ENCODE data around the gene PFAS. TPM values are rescaled to one million over a fixed set of nuclear protein-coding genes. Genes with fewer than 3 reads are reported as not detected.
A peak's percentile ranks its signal among the peaks of the same experiment; 100 is the strongest.

PFAS gene
- 10 to 100 TPM in 4 of 5 donors, 1 to 10 TPM in 1; 5.9 to 68.7 (median 25.3) TPM for total RNA-seq
- polyA plus RNA-seq: 10 to 100 TPM in 1 of 3 donors, 1 to 10 TPM in 2; 4.6 to 10.2 (median 6.3) TPM
- long read RNA-seq, donor 1, partial matches to known transcripts: 0 of 1 reads
- long read RNA-seq, donor 1, other reads (novel, unspliced or antisense): 0 of 1 reads
- long read RNA-seq, donor 2, partial matches to known transcripts: 5 of 5 reads
- long read RNA-seq, donor 2, other reads (novel, unspliced or antisense): 0 of 5 reads
- long read RNA-seq, donor 3, partial matches to known transcripts: 16 of 16 reads
- long read RNA-seq, donor 3, other reads (novel, unspliced or antisense): 0 of 16 reads
- long read RNA-seq, donor 4: 0 reads
- long read RNA-seq, donor 5: 0 reads
- long read RNA-seq, donor 6, partial matches to known transcripts: 5 of 5 reads
- long read RNA-seq, donor 6, other reads (novel, unspliced or antisense): 0 of 5 reads
- long read RNA-seq, donor 7: 0 reads
- long read RNA-seq, donor 8: 0 reads
- long read RNA-seq, donor 9: 0 reads
- long read RNA-seq, donor 10: 0 reads

- 0% methylated on average over 21 to 58 of the region's 58 CpGs for WGBS, 5 donors
- DNase-seq: peak; percentile 98
- peak within 1 kb of the TSS; percentile 92 to 99 (median 95) for H3K27ac ChIP-seq
These were observed at the start of gene PFAS for GRCh38 chr17:8248751-8249607. Gene PFAS (plus strand): TSS chr17:8249289. CDS start chr17:8253938, 4,649 bp downstream.

DNA sequence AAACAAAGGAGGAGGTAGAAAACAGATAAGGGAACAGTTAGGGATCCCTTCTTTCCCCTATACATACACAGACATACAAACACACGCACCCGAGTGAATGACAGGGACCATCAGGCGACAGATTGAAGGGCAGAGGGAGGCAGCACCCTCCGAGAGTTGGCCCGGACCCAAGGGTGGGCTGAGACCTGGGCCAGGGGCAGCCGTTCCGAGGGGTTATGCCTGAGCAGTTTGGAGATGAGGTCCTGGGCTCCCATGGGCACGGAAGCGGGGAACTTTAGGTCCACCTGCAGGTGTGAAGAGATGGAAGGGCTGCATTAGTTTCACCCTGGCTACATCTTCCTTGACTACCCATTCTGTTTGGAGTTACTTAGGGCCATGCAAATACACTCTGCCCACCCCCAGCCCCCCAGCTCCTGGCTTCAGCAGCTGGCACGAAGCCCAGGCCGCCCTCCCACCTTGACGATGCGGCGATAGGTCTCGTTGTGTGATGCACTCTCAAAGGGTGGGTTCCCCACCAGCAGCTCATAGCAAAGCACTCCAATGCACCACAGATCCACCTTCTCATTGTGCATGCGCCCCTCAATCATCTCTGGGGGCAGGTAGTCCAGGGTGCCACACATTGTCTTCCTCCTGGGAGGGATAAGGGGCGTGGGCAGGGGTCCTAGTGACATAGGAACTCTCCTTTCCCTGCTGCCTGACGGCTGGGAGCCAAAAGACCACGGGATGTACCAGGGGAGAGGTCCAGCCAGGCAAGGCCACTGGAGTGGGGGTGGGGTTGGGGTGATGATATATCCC lies 44.1 kb upstream of the PFAS start:
- H3K27me3 ChIP-seq: no peaks in the 10 kb centered on the region
- H3K4me3 ChIP-seq: no peak overlapping the region
- intact Hi-C loops (cut with DNase I; ENCODE audit: low total_unique reads): no loop called here
- no peak for DNase-seq
- 85 to 91% (median 90%) methylated on average over 19 of the region's 19 CpGs for WGBS, 5 donors
- H3K9me3 ChIP-seq: no peaks in the 10 kb centered on the region
- no peak overlapping the region for H3K27ac ChIP-seq
- TF ChIP-seq EP300 (IDR thresholded peaks at IDR 0.05) (no peak), POLR2A (IDR thresholded peaks at IDR 0.05) (no peak), POLR2AphosphoS5 (IDR thresholded peaks at IDR 0.05) (no peak)
- TF ChIP-seq, protein P1, sequence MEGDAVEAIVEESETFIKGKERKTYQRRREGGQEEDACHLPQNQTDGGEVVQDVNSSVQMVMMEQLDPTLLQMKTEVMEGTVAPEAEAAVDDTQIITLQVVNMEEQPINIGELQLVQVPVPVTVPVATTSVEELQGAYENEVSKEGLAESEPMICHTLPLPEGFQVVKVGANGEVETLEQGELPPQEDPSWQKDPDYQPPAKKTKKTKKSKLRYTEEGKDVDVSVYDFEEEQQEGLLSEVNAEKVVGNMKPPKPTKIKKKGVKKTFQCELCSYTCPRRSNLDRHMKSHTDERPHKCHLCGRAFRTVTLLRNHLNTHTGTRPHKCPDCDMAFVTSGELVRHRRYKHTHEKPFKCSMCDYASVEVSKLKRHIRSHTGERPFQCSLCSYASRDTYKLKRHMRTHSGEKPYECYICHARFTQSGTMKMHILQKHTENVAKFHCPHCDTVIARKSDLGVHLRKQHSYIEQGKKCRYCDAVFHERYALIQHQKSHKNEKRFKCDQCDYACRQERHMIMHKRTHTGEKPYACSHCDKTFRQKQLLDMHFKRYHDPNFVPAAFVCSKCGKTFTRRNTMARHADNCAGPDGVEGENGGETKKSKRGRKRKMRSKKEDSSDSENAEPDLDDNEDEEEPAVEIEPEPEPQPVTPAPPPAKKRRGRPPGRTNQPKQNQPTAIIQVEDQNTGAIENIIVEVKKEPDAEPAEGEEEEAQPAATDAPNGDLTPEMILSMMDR (IDR thresholded peaks at IDR 0.05): no peak
- H3K36me3 ChIP-seq: no peaks in the 10 kb centered on the region
- H3K4me1 ChIP-seq: peaks cover 3 to 19% (median 9%) of the 10 kb centered on the region in 4 donors

More at GRCh38 chr17:8248751-8249607, at the start of gene PFAS:
- intact Hi-C loops (cut with DNase I; ENCODE audit: low total_unique reads): no loop called here
- TF ChIP-seq EP300 (IDR thresholded peaks at IDR 0.05): no peak
- TF ChIP-seq POLR2A (IDR thresholded peaks at IDR 0.05): peak in 2 of 4 donors; percentile 20 to 60
- TF ChIP-seq POLR2AphosphoS5 (IDR thresholded peaks at IDR 0.05): peak; percentile 74 to 94 (median 82)
- H3K27me3 ChIP-seq: no peaks in the 10 kb centered on the region
- H3K9me3 ChIP-seq: no peaks in the 10 kb centered on the region
- peaks cover 0 to 15% (median 6%) of the 10 kb centered on the region in 4 donors for H3K36me3 ChIP-seq
- H3K4me3 ChIP-seq: peak within 1 kb of the TSS; percentile 66 to 93 (median 78)
- peaks cover 8 to 31% (median 30%) of the 10 kb centered on the region in 4 donors for H3K4me1 ChIP-seq

GRCh38 chr17:8206536-8206935 lies 42.6 kb upstream of the PFAS start:
- Histone ChIP-seq H3K27ac (no peak overlapping the region), H3K4me1 (peaks cover 7 to 28% (median 14%) of the 10 kb centered on the region in 4 donors), H3K36me3 (no peaks in the 10 kb centered on the region), H3K27me3 (no peaks in the 10 kb centered on the region), H3K9me3 (no peaks in the 10 kb centered on the region), H3K4me3 (no peak overlapping the region)
- intact Hi-C loops (cut with DNase I; ENCODE audit: low total_unique reads): no loop called here
- TF ChIP-seq, protein P1 (IDR thresholded peaks at IDR 0.05): no peak
- TF ChIP-seq EP300 (IDR thresholded peaks at IDR 0.05) (no peak), POLR2A (IDR thresholded peaks at IDR 0.05) (no peak), POLR2AphosphoS5 (IDR thresholded peaks at IDR 0.05) (no peak)
- WGBS, 5 donors: 95 to 96% (median 96%) methylated on average over 12 of the region's 12 CpGs
- DNase-seq: no peak

DNA sequence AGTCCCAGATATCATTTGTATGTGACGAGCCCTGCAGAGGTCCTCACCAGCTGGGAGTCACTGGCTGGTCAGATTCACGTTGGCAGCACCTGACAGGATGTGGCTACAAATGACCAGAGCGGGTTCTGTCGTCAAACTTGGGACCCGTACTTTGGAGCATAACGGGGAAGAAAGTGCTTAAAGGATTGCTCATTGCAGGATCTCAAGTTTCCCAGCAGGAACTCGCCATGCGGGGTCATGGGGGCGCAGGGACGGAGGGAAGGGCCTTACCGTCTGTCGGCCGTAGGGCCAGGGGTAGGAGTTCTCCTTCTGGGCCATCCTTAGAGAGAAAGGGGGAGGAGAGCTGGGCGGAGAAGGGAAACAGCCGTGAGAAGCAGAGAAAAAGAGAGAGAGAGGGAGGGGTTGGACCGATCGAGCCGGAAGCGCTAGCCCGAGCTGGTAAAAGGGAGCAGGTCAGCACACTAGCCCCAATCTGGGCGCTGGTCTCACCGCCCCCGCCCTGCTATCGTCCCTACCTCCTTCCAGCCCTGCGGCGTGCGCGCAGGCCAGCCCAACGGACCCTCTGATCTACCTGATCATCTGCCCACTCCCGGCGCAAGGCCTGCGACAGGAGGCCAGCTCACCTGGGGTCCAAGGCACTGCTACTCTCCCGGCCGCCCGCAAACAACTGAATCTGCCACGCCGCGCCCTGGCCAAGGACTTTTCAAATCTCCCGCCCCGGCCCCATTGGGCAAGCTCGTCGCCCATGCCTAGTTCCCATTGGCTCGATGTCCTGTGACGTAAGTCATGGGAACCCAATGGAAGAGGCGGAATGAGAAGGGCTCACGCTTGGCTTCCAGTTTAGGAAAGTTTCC lies 39.0 kb upstream of the PFAS start, which contains the start of gene AURKB:
TSS of gene AURKB (minus strand) at position 669 of the 854 bp plus-strand sequence. CDS start at position 318, 351 bp downstream.
- TF ChIP-seq POLR2A (IDR thresholded peaks at IDR 0.05) (no peak), POLR2AphosphoS5 (IDR thresholded peaks at IDR 0.05) (peak in 1 of 3 donors; percentile 10)
- DNase-seq: peak; percentile 95 to 98
- Histone ChIP-seq H3K4me1 (peaks cover 7 to 28% (median 14%) of the 10 kb centered on the region in 4 donors), H3K4me3 (peak within 1 kb of the TSS; percentile 49 to 71 (median 57)), H3K36me3 (no peaks in the 10 kb centered on the region), H3K9me3 (no peaks in the 10 kb centered on the region), H3K27me3 (no peaks in the 10 kb centered on the region), H3K27ac (peak within 1 kb of the TSS; percentile 76 to 88 (median 86))
- WGBS, 5 donors: 1 to 2% (median 2%) methylated on average over 43 to 46 of the region's 46 CpGs
- intact Hi-C loops (cut with DNase I; ENCODE audit: low total_unique reads): no loop called here
